K562 (cell line): ENCODE measurements around the gene KHNYN. TPM values are rescaled to one million over a fixed set of nuclear protein-coding genes. Genes with fewer than 3 reads are reported as not detected.

Experiments used
- CEBPG ChIP-seq, 3 experiments: fragments of 200-800 bp in 1 of 3; sonication (Bioruptor generic) in 1 of 3; sonication (generic) in 1 of 3; formaldehyde crosslinking in 1 of 3; IDR thresholded peaks in 2 of 3; conservative IDR thresholded peaks in 1 of 3; 2 replicates each; pipeline versions ENCODE4 v1.6.1 to v1.8.0; 2016 to 2022; ENCODE audit warnings: missing compliant biosample characterization in 2 of 3, missing genetic modification characterization in 2 of 3, mild to moderate bottlenecking in 1 of 3, missing genetic modification reagents in 1 of 3
- CLOCK ChIP-seq: fragments of 250-450 bp; sonication (Bioruptor Pico); IDR thresholded peaks from 2 replicates; pipeline ENCODE4 v1.4.0; 2020; ENCODE audit warnings: mild to moderate bottlenecking, moderate library complexity, borderline replicate concordance
- FOXJ2 ChIP-seq: fragments of 200-800 bp; sonication (Bioruptor generic); IDR thresholded peaks from 2 replicates; pipeline ENCODE4 v1.6.1; 2016; ENCODE audit warnings: missing genetic modification characterization, missing compliant biosample characterization
- PHB2 ChIP-seq: fragments of 450-650 bp; IDR thresholded peaks from 2 replicates; pipeline ENCODE4 v1.6.1; 2017; ENCODE audit warnings: low read depth
- ZNF354B ChIP-seq: fragments of 250-450 bp; sonication (Bioruptor Pico); IDR thresholded peaks from 2 replicates; pipeline ENCODE4 v1.4.0; 2020
- ZNF507 ChIP-seq: conservative IDR thresholded peaks from 2 replicates; pipeline ENCODE4 v1.6.1; 2017; ENCODE audit warnings: missing genetic modification characterization, missing compliant biosample characterization
- polyA plus RNA-seq, 8 experiments: library from polyadenylated mRNA; depleted of rRNA in 4 of 8; stranded (reverse) in 5 of 8; unstranded in 3 of 8; fragments of >200 nt; fragmentation: Nextera tagmentation in 2 of 8; fragmentation: Illumina TruSeq in 1 of 8; extraction: Ambion mirVana in 2 of 8; extraction: Trizol in 1 of 8; gene quantifications; 2 replicates each; pipeline versions ENCODE4 v1.2.1 to v1.2.3, GENCODE V29; 2011 to 2014; ENCODE audit warnings: inconsistent platforms in 1 of 8, missing spikeins in 1 of 8
- total RNA-seq, 7 experiments: library from RNA; depleted of rRNA in 6 of 7; stranded (reverse); fragments of >200 nt in 6 of 7; fragmentation: Illumina TruSeq in 2 of 7; extraction: Trizol in 2 of 7; gene quantifications; 2 replicates each; pipeline versions ENCODE4 v1.2.1 to v1.2.3, GENCODE V29; 2011 to 2021; ENCODE audit warnings: low replicate concordance in 1 of 7
- TF ChIP-seq, protein P1 (sequence below): fragments of 450-650 bp; IDR thresholded peaks from 2 replicates; pipeline ENCODE4 v1.6.1; 2016; ENCODE audit warnings: antibody characterized with exemption

Gene KHNYN
- total and polyA plus RNA-seq, 9 of the 15 experiments (the other 6 are each of a cell fraction or from before 2014, with no cell fraction given) = 0.76 to 26.0 (median 14.1) TPM

DNA sequence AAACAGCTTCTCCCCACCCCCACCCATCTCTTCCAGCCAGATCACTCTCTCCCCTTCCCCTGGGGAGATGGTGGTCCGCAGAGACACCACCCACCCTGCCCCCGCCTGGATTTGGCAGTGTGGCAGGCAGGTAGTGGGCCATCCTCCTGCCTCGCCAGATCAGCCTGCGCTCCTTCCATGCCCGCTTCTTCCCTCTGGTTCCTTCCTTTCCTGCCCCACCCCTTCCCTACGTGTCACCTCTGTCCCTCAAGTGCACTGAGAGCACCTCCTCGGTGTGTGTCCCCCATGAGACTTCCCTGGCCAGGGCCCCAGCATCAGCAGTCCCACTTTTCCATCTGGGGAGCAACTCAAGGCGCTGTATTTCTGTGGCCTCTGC is 30.3 kb upstream of the KHNYN start (continued):
- TF ChIP-seq FOXJ2 (no peak), ZNF354B (CRISPR knock-in tag) (no peak), PHB2 (no peak), CEBPG (CRISPR knock-in tag; IDR thresholded peaks at IDR 0.05) (no peak), CEBPG (tag; conservative IDR thresholded peaks at IDR 0.05 in 1 of 2, IDR thresholded peaks at IDR 0.05 in 1 of 2) (no peak), ZNF507 (tag) (no peak), CLOCK (CRISPR knock-in tag) (no peak)
- TF ChIP-seq, protein P1, sequence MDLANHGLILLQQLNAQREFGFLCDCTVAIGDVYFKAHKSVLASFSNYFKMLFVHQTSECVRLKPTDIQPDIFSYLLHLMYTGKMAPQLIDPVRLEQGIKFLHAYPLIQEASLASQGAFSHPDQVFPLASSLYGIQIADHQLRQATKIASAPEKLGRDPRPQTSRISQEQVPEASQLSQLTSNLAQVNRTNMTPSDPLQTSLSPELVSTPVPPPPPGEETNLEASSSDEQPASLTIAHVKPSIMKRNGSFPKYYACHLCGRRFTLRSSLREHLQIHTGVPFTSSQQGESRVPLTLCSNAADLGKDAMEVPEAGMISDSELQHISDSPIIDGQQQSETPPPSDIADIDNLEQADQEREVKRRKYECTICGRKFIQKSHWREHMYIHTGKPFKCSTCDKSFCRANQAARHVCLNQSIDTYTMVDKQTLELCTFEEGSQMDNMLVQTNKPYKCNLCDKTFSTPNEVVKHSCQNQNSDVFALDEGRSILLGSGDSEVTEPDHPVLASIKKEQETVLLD = no peak
